ENCODE results near the gene ZC3H14.

The ZC3H14 gene

GRCh38 chr14:88553886-88554456, 8.9 kb upstream of the ZC3H14 start:
- peak; percentile 30 for DNase-seq

- peak; percentile 23 for DNase-seq
These were observed 8.2 kb upstream of the ZC3H14 start, which contains the start of gene PTPN21 for GRCh38 chr14:88554457-88555286. PTPN21 (minus strand) TSS chr14:88555007; CDS start chr14:88550417, 4,590 bp downstream.

GRCh38 chr14:88556581-88556980, 6.3 kb upstream of the ZC3H14 start:
- no peak for DNase-seq

- no peak for DNase-seq
These were observed 3.0 kb upstream of the ZC3H14 start for GRCh38 chr14:88559852-88560251.

GRCh38 chr14:88562532-88562830, 356 bp upstream of the ZC3H14 start:
- no peak for DNase-seq

- no peak for DNase-seq
These were observed 1.0 kb downstream of the ZC3H14 start for GRCh38 chr14:88563845-88564244.

- DNase-seq, result no peak
These were observed 2.6 kb downstream of the ZC3H14 start for GRCh38 chr14:88565427-88565826.

- no peak for DNase-seq
These were observed 5.4 kb downstream of the ZC3H14 start for GRCh38 chr14:88568196-88568595.

GRCh38 chr14:88572117-88572516, 9.3 kb downstream of the ZC3H14 start:
- no peak for DNase-seq

GRCh38 chr14:88576222-88576621, 13.4 kb downstream of the ZC3H14 start:
- no peak for DNase-seq

- DNase-seq, result no peak
These were observed 21.6 kb downstream of the ZC3H14 start for GRCh38 chr14:88584451-88584850.

- no peak for DNase-seq
These were observed 25.2 kb downstream of the ZC3H14 start for GRCh38 chr14:88588081-88588480.

GRCh38 chr14:88590173-88590572, 27.3 kb downstream of the ZC3H14 start:
- no peak for DNase-seq

GRCh38 chr14:88592031-88592430, 29.2 kb downstream of the ZC3H14 start:
- DNase-seq, result no peak

GRCh38 chr14:88597038-88597437, 34.2 kb downstream of the ZC3H14 start:
- no peak for DNase-seq

- DNase-seq, result no peak
These were observed 34.8 kb downstream of the ZC3H14 start for GRCh38 chr14:88597601-88598000.

GRCh38 chr14:88598097-88598675, 35.3 kb downstream of the ZC3H14 start:
- no peak for DNase-seq

GRCh38 chr14:88599326-88599725, 36.5 kb downstream of the ZC3H14 start:
- no peak for DNase-seq

GRCh38 chr14:88599761-88600439, 37.1 kb downstream of the ZC3H14 start:
- DNase-seq, result no peak

GRCh38 chr14:88604212-88604611, 41.4 kb downstream of the ZC3H14 start:
- DNase-seq, result no peak

GRCh38 chr14:88605594-88605993, 42.8 kb downstream of the ZC3H14 start:
- DNase-seq, result no peak

- no peak for DNase-seq
These were observed 45.0 kb downstream of the ZC3H14 start for GRCh38 chr14:88607829-88608228.

GRCh38 chr14:88611878-88612277, 49.0 kb downstream of the ZC3H14 start:
- DNase-seq, result no peak

- no peak for DNase-seq
These were observed 50.1 kb downstream of the ZC3H14 start for GRCh38 chr14:88612981-88613380.
